Forelimb muscle (tissue), 1 donor: ENCODE data around the gene CDCA7. TPM values are rescaled to one million over a fixed set of nuclear protein-coding genes. Genes with fewer than 3 reads are reported as not detected.
"Not testable (repeated sequence)": the region's sequence is repeated elsewhere in the genome, so short reads cannot be mapped to it uniquely, and the experiment has no call there.

Experiments used
- DNase-seq: peaks from one replicate; pipeline ENCODE4 v3.0.0-alpha.2; 2013; ENCODE audit warnings: low read depth
- polyA plus RNA-seq: library from polyadenylated mRNA; unstranded; fragments of 120-200 nt; gene quantifications from one replicate; pipeline ENCODE4 v1.2.1, GENCODE V29; 2013; ENCODE audit not compliant: insufficient read length

The CDCA7 gene
- polyA plus RNA-seq, 1 donor: 12.1 TPM

DNA sequence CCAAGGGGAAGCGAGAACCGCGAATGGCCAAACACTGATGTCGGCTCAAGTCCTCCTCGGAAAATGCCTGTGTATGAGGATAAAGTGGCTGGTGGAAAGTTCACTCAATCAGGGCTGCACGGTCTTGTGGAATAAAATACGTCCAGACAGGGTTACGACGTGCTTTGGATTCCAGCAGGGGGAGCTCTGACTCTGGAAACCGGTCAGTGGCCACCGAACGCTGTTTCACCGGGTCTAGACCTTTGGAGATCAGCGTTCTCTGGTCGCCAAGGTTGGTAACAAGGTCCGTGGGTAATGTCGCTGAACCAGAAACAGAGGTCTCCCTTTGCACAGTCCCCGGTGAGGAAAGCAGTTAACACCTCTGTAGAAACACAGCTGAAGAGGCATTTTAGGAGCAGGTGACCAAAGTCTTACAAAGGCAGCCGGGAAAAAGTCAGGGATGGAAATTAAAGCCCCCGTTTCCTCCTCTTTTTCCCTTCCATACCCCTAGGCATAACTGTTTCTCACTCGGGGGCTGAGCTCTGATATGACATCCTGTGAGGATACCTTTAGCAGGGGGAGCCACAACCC lies 47.8 kb downstream of the CDCA7 start:
- peak; percentile 84 for DNase-seq

DNA sequence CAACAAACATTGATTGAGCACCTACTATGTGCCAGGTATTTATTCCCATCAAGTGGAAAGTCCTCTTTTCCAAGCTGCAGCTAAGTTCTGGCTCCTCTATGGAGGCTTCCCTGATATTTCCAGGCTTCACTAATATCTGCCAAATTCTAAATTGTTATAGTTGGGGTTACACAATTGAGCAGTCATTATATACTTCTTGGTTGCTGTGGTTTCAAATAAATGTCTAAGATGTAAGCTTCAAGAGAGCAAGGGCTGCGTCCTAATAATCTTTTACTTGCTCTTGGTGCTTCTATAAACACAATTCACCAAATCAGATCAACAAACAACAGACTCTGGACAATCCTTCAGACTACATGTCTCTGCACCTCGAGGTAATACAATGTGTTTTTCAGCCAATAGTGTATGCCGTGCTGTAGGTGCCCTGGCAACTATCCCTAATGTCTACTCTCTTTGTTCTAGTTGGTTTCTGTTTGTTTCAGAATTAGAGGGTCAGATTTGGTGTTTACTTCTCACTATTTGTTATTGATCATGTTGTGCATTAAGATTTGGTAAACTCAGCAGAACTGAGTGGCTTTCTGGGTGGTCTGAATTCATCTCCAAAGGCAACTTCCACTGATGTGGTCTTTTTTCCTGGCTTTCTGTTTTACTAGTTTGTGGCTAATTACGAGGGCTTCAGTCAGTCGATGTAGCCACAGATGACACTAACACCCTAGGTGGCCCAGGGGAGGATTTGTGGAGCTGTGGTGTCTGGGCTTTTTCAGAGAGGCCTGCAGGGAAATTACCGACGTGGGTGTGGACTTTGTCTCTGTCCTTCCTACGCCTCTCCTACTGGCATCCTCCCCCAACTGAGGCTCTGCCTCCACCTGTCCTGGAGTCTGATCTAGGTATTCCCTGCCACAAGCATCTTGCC lies 50.4 kb downstream of the CDCA7 start:
- DNase-seq: no peak

DNA sequence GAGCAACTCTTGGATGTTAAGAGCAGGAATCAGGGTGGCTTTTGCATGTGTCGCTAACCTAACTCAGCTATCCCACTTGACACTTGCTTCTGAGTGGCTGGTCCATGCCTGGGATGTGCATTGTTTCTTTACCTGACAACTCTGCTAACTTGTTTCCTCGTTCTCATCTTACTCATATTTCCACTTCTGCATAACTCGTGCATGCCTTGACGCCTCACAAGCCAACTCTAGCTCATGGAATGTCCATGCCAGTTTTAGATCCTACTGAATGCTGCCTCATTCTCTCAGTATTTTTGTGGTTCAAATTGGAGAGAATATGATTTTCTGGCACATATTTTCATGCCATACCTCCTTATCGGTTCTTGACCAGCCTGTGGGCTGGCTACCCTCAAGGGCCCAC lies 52.5 kb downstream of the CDCA7 start:
- DNase-seq: no peak

DNA sequence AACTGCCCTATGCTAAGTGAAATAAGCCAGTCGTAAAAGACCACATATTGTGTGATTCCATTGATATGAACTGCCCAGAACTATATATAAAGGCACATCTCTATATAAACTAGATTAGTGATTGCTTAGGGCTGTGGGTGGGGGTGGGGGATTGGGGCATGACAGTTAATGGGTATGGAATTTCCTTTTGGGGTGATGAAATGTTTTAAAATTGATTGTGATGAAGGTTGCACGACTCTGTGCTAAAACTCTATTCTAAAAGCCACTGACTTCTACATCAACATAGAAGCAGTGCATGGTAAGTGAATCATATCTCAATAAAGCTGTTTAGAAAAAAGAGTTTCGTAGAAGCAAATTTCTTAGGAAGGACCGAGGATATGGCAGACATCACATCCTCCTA lies 53.0 kb downstream of the CDCA7 start:
- no peak for DNase-seq

DNA sequence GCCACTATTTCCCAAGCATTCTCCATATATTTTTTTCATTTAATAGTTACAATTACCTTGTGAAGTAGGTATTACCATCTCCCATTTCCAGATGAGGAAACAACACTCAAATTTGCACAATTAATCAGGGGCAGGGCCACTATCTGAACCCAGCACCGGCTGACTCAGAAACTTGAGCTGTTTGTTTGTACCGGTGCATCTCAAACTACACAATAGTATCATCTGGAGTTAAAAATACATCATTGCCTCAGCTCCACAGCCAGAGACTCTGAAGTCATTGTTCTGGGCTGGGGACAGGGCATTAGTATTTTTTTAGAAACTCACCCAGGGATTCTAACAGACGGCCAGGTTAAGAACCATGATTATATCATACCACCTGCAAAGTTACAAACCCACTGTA lies 55.9 kb downstream of the CDCA7 start:
- DNase-seq: no peak

DNA sequence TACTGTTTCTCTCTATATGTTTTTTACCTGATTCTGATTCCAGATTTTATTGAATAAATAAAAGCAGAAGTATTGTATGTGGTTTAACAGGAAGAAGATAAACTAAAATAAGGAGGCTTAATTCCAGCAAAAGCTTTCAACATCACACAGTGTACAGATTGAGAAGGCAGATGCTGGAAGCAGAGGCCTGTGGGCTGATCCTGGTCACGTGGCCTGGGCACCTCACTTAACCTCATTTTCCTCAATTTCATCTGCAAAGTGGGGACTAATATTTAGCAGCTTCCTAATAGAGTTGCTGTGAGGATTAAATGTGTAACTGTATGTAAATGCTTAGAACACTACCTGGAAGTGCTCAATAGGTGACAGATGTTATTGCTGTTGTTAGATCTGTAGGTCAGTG lies 58.0 kb downstream of the CDCA7 start:
- DNase-seq: no peak

DNA sequence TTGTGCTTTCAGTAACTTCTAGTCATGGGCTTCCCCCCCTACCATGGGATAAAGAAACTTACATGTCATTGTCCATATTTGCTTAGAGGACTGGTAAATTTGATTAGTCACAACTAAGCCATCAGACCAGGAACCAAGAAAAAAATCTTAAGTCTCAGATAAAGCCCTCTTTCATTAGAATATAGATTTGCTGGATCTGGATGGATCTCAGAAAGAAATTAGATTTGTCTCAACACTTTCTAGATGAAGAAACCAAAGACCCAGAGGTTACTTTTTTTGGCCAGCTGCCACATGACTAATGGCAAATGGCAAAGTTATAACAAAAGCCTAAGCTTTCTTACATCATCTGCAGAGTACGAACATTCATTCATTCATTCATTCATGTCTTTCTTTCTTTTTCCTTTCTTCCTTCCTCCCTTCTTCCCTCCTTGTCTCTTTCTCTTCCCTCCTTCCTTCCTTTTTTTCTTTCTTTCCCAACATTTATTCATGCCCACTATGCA lies 60.2 kb downstream of the CDCA7 start:
- DNase-seq: no peak

DNA sequence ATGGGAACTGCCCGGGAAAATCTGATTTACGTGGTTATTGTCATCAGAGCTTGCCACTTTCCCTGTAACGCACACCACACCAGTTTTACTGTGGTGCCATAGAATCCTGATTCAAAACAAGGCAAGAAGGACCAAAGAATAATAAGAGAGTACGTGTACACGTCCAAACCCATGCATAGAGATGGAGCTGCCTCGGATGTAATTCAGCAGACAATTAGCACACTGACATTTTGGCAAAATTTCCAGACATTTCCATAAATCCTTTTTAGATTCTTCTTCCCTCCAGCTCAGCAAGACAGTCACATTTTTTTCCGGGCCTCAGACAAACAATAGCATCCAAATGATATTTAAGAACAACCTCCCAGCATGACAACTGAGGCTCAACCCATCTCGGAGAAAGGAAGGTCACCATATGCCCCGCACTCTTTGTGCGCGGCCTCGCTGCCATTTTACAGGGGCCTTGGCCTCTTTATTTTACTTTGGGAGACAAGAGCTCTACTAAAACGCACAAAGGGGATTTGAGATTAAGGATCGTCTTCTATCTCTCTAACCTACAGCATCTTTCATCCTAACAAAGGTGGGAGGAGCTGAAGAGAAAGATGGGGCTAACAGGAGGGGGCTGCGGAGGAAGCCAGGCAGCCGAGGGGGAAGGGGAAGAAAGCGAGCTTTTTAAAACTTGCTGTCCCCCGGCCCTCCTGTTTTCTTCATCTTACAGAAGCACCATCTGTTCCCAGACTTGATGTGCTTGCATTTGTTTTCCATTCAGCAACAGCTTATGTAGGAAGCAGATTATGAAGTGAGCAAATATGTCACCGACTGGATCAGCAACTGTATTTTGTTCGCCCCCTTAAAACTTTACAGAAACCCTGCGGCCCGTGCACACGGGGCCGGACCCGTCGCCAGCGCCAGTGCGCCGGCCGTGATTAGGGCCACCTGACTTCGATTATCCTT lies 61.0 kb downstream of the CDCA7 start:
- DNase-seq: no peak

DNA sequence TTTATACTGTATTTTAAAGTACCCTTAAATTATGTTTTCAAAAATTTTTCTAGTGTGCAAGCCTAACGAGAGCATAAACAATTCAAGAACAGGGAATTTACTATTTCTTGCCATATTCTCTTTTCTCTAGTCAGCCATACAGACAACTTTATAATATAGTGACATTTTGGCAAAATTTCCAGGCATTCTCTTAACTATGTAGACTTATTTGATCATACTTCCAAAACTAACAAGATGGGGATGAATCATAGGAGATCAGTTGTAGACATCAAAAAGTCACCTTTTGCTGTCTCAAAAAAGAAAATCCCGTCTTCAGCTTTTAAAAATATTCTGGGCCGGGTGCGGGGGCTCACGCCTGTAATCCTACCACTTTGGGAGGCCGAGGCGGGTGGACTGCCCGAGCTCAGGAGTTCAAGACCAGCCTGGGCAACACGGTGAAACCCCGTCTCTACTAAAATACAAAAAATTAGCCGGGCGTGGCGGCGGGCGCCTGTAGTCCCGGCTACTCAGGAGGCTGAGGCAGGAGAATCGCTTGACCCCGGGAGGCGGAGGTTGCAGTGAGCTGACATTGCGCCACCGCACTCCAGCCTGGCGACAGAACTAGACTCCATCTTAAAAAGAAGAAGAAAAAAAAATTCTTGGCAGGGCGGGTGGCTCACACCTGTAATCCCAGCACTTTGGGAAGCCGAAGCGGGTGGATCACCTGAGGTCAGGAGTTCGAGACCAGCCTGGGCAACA lies 61.9 kb downstream of the CDCA7 start:
- DNase-seq: not testable (repeated sequence)

DNA sequence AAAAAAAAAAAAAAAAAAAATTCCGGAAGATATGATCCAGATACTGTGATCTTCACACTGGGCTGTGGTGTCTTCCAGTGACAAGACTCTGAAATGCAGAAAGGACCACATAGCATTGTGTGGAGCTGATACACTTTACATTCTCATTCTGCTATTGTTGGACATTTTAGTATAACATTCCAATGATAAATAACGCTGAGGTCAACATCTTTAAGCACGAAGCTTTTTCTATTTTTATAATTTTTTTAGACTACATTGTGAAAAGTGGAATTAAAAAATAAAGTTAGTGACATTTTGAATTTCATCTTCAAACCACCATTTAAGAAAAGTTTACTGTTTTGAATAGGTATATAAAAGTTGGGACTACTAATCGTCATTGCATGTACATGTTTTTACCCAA lies 62.7 kb downstream of the CDCA7 start:
- no peak for DNase-seq

DNA sequence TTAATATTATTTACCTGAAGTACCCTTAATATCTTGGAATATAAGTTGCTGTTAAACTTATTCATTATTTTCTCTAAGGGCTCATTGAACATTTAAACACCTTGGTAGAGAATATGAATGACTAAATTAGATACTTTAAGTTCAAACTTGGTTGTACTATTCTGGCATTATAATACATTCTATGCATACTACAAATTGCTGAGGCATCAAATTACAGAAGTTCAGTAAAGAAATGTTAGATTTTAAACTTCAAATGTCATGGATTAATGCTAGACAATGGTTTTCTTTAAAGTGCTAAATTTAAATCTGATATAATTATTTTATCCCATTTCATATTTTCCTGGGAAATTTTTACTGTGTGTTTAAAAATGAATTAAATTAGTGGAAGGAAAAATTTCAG lies 63.1 kb downstream of the CDCA7 start:
- DNase-seq: no peak
